ENCODE measurements around the gene VSX1.

The VSX1 gene

GRCh38 chr20:25089096-25089495 lies 7.2 kb upstream of the VSX1 start:
- TF ChIP-seq CTCF (IDR thresholded peaks at IDR 0.05; ENCODE audit: extremely low read depth, insufficient read depth, missing control alignments) = no peak
- in situ Hi-C loops (cut with MboI; ENCODE audit: low pct_unique_long_range_greater_than_20kb, low sequenced_read_pairs, unreplicated experiment) = no loop called here
- DNase-seq (ENCODE audit: low spot score) = no peak

GRCh38 chr20:25088267-25088666 lies 6.3 kb upstream of the VSX1 start:
- DNase-seq (ENCODE audit: low spot score) = no peak
- in situ Hi-C loops (cut with MboI; ENCODE audit: low pct_unique_long_range_greater_than_20kb, low sequenced_read_pairs, unreplicated experiment) = no loop called here

GRCh38 chr20:25087186-25087929 lies 5.4 kb upstream of the VSX1 start:
- in situ Hi-C loops (cut with MboI; ENCODE audit: low pct_unique_long_range_greater_than_20kb, low sequenced_read_pairs, unreplicated experiment) = no loop called here

More at GRCh38 chr20:25088267-25088666, 6.3 kb upstream of the VSX1 start:
- TF ChIP-seq CTCF (IDR thresholded peaks at IDR 0.05; ENCODE audit: extremely low read depth, insufficient read depth, missing control alignments) = no peak

GRCh38 chr20:25085756-25086495 lies 4.0 kb upstream of the VSX1 start:
- in situ Hi-C loops (cut with MboI; ENCODE audit: low pct_unique_long_range_greater_than_20kb, low sequenced_read_pairs, unreplicated experiment) = no loop called here

More at GRCh38 chr20:25087186-25087929, 5.4 kb upstream of the VSX1 start:
- no peak for TF ChIP-seq CTCF (IDR thresholded peaks at IDR 0.05; ENCODE audit: extremely low read depth, insufficient read depth, missing control alignments)
- DNase-seq (ENCODE audit: low spot score) = no peak

GRCh38 chr20:25084626-25085187 lies 2.8 kb upstream of the VSX1 start:
- no peak for TF ChIP-seq CTCF (IDR thresholded peaks at IDR 0.05; ENCODE audit: extremely low read depth, insufficient read depth, missing control alignments)
- no peak for DNase-seq (ENCODE audit: low spot score)
- in situ Hi-C loops (cut with MboI; ENCODE audit: low pct_unique_long_range_greater_than_20kb, low sequenced_read_pairs, unreplicated experiment) = no loop called here

More at GRCh38 chr20:25085756-25086495, 4.0 kb upstream of the VSX1 start:
- TF ChIP-seq CTCF (IDR thresholded peaks at IDR 0.05; ENCODE audit: extremely low read depth, insufficient read depth, missing control alignments) = no peak
- DNase-seq (ENCODE audit: low spot score) = no peak

- DNase-seq (ENCODE audit: low spot score) = peak; percentile 74
- peak; percentile 33 for TF ChIP-seq CTCF (IDR thresholded peaks at IDR 0.05; ENCODE audit: extremely low read depth, insufficient read depth, missing control alignments)
- in situ Hi-C loops (cut with MboI; ENCODE audit: low pct_unique_long_range_greater_than_20kb, low sequenced_read_pairs, unreplicated experiment) = no loop called here
Measured at GRCh38 chr20:25083773-25084625, 2.1 kb upstream of the VSX1 start.
